Psoas muscle (tissue), 8 donors: ENCODE data around the gene CMSS1. TPM values are rescaled to one million over a fixed set of nuclear protein-coding genes. Genes with fewer than 3 reads are reported as not detected.

Source experiments
- ATAC-seq, 4 donors: fragments of 200-7000 bp; cut with Tn5 transposase; one replicate each; pipeline ENCODE4 v1.9.1; 2020; ENCODE audit warnings: moderate library complexity in 3 of 4, mild to moderate bottlenecking in 2 of 4
- DNase-seq, 2 donors: peaks; one replicate each; pipeline ENCODE4 v3.0.0-alpha.2; 2020
- H3K27ac ChIP-seq: fragments of 200-600 bp; one replicate; pipeline ENCODE4 v1.8.0; 2022
- H3K27me3 ChIP-seq, 3 donors: fragments of 200-600 bp in 1 of 3; one replicate each; pipeline versions ENCODE4 v1.6.1 to v1.8.0; 2013 to 2022; ENCODE audit warnings: low read length in 2 of 3, mild to moderate bottlenecking in 2 of 3, moderate library complexity in 1 of 3; ENCODE audit not compliant: insufficient read depth in 3 of 3
- H3K36me3 ChIP-seq, 2 donors: fragments of 200-600 bp in 1 of 2; one replicate each; pipeline versions ENCODE4 v1.6.1 to v1.8.0; 2013 to 2022; ENCODE audit warnings: low read depth in 1 of 2, mild to moderate bottlenecking in 1 of 2, moderate library complexity in 1 of 2; ENCODE audit not compliant: insufficient read depth in 1 of 2
- H3K4me1 ChIP-seq: fragments of 200-600 bp; one replicate; pipeline ENCODE4 v1.8.0; 2022
- H3K4me3 ChIP-seq: fragments of 200-600 bp; one replicate; pipeline ENCODE4 v1.8.0; 2022; ENCODE audit warnings: mild to moderate bottlenecking
- H3K9me3 ChIP-seq: fragments of 200-600 bp; one replicate; pipeline ENCODE4 v1.8.0; 2022
- CTCF ChIP-seq: fragments of 200-600 bp; IDR thresholded peaks from one replicate; pipeline ENCODE4 v1.8.0; 2022; ENCODE audit warnings: antibody characterized with exemption
- WGBS, 3 donors: extraction: QIAGEN DNeasy Blood & Tissue Kit; methylation state at CpG; one replicate each; pipeline versions ENCODE4 v1.1.6 to v1.1.7; 2013; 5-methylcytosine and 5-hydroxymethylcytosine counted together
- intact Hi-C, 2 donors: fragments of 100-400 bp; cut with DNase I; formaldehyde crosslinking; loops; one replicate each; pipeline versions ENCODE4 v1.11.0 to v1.14.2; 2022
- polyA plus RNA-seq, 3 donors: library from polyadenylated mRNA; stranded (reverse); fragments of 200-250 nt; gene quantifications; one replicate each; pipeline ENCODE4 v1.2.3, GENCODE V29; 2013
- total RNA-seq, 4 donors: library from RNA; stranded (reverse); fragmentation: NEBNext Ultra II Directional in 2 of 4; extraction: Animal tissue kit (Norgen Biotek cat#: 25700) in 2 of 4; gene quantifications; one replicate each; pipeline versions ENCODE4 v1.2.1 to v1.2.4, GENCODE V29; 2021 to 2023
- donor health status: healthy with polysubstance abuse.
- donor health status: DM: no; HTN: no; CAD: no; lungs with moderate emphysema.
- donor health status: Bipolar disorder and iron deficiency.
- donor health status: healthy.
- donor health status: DM: yes; HTN: yes; CAD: no.
- donor health status: DM: no; HTN: no; CAD: no.
- donor health status: DM: no; HTN: no; CAD: no.
- donor health status: DM: yes; HTN: yes; CAD: no.

Gene CMSS1
- total and polyA plus RNA-seq, 7 donors: 18.4 to 174 (median 58.8) TPM

- Histone ChIP-seq H3K27ac (peak overlapping the region; percentile 34), H3K27me3 (no peaks in the 10 kb centered on the region), H3K4me3 (no peak overlapping the region), H3K9me3 (no peaks in the 10 kb centered on the region), H3K36me3 (no peaks in the 10 kb centered on the region), H3K4me1 (peaks cover 62% of the 10 kb centered on the region)
- WGBS, 3 donors: 81 to 86% (median 84%) methylated on average over 1 of the region's 1 CpG
- TF ChIP-seq CTCF: no peak
- DNase-seq (no peak), ATAC-seq (no peak)
- intact Hi-C loops: no loop called here
Observed at GRCh38 chr3:99952306-99952705, 134.6 kb downstream of the CMSS1 start.

DNA sequence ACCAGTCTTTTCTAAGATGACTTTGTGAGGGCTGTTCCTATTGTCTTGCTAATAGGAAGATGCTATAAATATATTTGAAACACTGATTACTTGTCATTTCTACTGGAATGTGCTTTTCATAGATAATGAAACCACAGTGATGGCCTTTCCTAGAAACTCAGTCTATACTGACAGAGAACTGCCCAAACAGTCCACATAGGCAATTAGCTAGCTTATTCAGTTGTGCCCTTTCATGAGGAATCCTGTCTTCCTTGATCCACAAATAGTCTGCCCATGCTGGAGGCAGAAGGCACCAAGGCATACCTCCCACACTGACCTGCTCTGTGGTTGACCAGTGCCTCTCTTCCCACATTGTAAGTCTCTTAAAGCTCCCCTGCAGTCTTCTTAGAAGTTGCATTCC, 135.9 kb downstream of the CMSS1 start:
- H3K4me1 ChIP-seq: peaks cover 62% of the 10 kb centered on the region
- intact Hi-C loops: no loop called here

DNA sequence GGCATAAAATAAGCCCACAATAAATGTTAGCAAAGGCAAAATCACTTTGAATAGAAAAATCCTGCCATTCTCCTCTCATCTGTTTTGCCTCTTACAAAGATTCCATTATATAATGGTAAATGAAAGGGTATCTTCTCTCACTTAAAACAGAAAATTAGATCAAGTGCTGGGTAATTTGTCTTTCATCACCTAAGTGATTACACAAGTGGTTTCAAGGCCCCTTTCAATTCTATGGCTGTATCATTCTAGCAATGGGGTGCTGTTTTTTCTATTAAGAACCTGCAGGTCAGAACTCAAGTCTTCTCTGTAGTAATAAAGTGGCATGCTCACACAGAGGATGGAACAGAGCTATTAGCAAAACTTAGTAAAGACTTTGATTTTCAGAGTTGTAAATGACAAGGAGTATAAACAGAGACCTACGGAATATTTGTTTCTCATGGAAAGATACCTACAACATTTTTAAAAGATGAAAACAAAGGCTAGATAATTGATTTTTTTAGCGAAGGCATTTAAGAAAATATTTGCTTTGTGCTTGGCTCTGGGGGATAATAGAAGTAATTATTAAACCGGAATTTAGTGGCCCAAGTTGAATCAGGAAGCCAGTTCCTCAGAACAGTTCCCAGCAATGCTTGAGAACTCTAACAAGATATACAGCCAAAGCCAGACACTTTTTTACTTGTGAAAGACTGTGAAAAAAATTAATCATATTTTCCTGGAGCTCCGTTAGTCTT, 137.4 kb downstream of the CMSS1 start:
- intact Hi-C loops: no loop called here
- Histone ChIP-seq H3K27ac (peak overlapping the region; percentile 64), H3K4me3 (no peak overlapping the region), H3K27me3 (no peaks in the 10 kb centered on the region), H3K9me3 (no peaks in the 10 kb centered on the region), H3K4me1 (peaks cover 60% of the 10 kb centered on the region), H3K36me3 (no peaks in the 10 kb centered on the region)
- TF ChIP-seq CTCF: no peak
- ATAC-seq (no peak), DNase-seq (no peak)
- 70 to 75% (median 75%) methylated on average over 4 of the region's 4 CpGs for WGBS, 3 donors

More for the DNA sequence above, 135.9 kb downstream of the CMSS1 start:
- H3K36me3 ChIP-seq: no peaks in the 10 kb centered on the region
- DNase-seq (no peak), ATAC-seq (no peak)
- no peak for TF ChIP-seq CTCF
- peak overlapping the region; percentile 43 for H3K27ac ChIP-seq
- H3K9me3 ChIP-seq: no peaks in the 10 kb centered on the region
- no peaks in the 10 kb centered on the region for H3K27me3 ChIP-seq
- H3K4me3 ChIP-seq: no peak overlapping the region

DNA sequence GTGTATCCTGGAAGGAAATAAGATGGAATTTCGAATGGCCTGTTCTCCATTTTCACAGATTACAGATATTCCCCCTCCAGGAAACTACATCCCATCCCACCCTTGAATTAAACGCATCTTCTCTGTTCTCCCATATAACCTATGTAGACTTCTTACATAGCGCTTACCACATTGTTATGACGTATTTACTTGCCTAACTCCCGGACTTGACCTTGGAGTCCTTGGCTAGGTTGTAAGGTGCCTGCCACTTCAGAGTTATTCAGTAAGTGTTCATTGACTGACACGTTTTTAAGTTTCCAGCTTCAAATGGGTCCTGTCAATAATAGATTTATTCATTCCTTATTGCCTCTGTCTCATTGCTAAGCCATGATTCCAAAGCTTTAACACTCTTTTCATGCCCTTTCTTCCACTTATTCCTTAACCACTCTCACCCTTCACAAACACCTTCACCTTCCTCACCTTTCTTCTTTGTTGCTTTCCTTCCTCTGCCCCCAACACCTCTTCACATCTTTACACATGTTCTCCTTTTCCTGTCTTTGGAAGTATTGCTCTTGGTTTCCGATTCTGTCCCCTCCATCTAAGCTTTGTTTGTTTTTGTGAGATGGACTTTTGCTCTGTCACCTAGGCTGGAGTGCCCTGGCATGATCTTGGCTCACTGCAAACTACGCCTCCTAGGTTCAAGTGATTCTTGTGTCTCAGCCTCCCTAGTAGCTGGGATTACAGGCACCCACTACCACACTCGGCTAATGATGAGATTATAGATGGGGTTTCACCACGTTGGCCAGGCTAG, 138.3 kb downstream of the CMSS1 start:
- peak in 3 of 4 donors; percentile 40 to 55 (median 43) for ATAC-seq
- Histone ChIP-seq H3K36me3 (no peaks in the 10 kb centered on the region), H3K4me3 (no peak overlapping the region), H3K4me1 (peaks cover 51% of the 10 kb centered on the region), H3K27ac (peak overlapping the region; percentile 64), H3K9me3 (no peaks in the 10 kb centered on the region), H3K27me3 (no peaks in the 10 kb centered on the region)
- no peak for TF ChIP-seq CTCF
- 69 to 76% (median 72%) methylated on average over 10 of the region's 10 CpGs for WGBS, 3 donors
- intact Hi-C loops: no loop called here
- DNase-seq: no peak
